Adrenal gland (tissue), 12 donors: ENCODE measurements around the gene SIM2. TPM values are rescaled to one million over a fixed set of nuclear protein-coding genes. Genes with fewer than 3 reads are reported as not detected.

Source experiments
- DNase-seq, 7 donors: peaks; one replicate each; pipeline ENCODE4 v3.0.0-alpha.2; 2019 to 2020
- H3K27ac ChIP-seq, 5 donors: fragments of 200-600 bp; sonication (generic) in 4 of 5; 1 replicate in 3 of 5; 2 replicates in 2 of 5; pipeline versions ENCODE4 v1.5.1 to v1.8.0; 2016 to 2020; ENCODE audit warnings: mild to moderate bottlenecking in 1 of 5
- H3K27me3 ChIP-seq: fragments of 200-600 bp; 2 replicates; pipeline ENCODE4 v1.8.0; 2021
- H3K36me3 ChIP-seq, 2 donors: fragments of 200-600 bp; replicated peaks in 1 of 2; 1 replicate in 1 of 2; 2 replicates in 1 of 2; pipeline versions ENCODE4 v1.5.1 to v1.8.0; 2018 to 2022
- H3K4me1 ChIP-seq, 2 donors: fragments of 200-600 bp; replicated peaks in 1 of 2; 1 replicate in 1 of 2; 2 replicates in 1 of 2; pipeline versions ENCODE4 v1.5.1 to v1.8.0; 2018 to 2021
- H3K4me3 ChIP-seq, 4 donors: fragments of 200-600 bp; sonication (generic) in 3 of 4; one replicate each; pipeline ENCODE4 v1.5.1; 2016 to 2018
- H3K9me3 ChIP-seq, 3 donors: fragments of 200-600 bp; sonication (generic) in 1 of 3; replicated peaks in 1 of 3; 1 replicate in 2 of 3; 2 replicates in 1 of 3; pipeline versions ENCODE4 v1.5.1 to v1.8.0; 2016 to 2021
- POLR2A ChIP-seq, 2 donors: fragments of 450-650 bp; IDR thresholded peaks; one replicate each; pipeline ENCODE4 v1.6.1; 2017; ENCODE audit warnings: antibody characterized with exemption in 2 of 2, mild to moderate bottlenecking in 2 of 2, moderate library complexity in 1 of 2
- WGBS, 4 donors: extraction: QIAGEN DNeasy Blood & Tissue Kit in 2 of 4; methylation state at CpG; one replicate each; pipeline versions ENCODE4 v1.1.5 to v1.1.7; 2013 to 2017; 5-methylcytosine and 5-hydroxymethylcytosine counted together
- intact Hi-C, 2 donors: fragments of 100-400 bp; cut with DNase I; formaldehyde crosslinking; loops; one replicate each; pipeline versions ENCODE4 v1.14.1 to v1.15.0; 2022 to 2023
- polyA plus RNA-seq, 3 donors: library from polyadenylated mRNA; stranded (reverse); fragments of 200-250 nt in 2 of 3; fragments of 350-450 nt in 1 of 3; fragmentation: Illumina TruSeq in 1 of 3; extraction: RNeasy Lipid Tissue Mini Kit (QIAGEN cat#74804) in 1 of 3; gene quantifications; one replicate each; pipeline ENCODE4 v1.2.3, GENCODE V29; 2013 to 2014
- total RNA-seq, 9 donors: library from RNA; depleted of rRNA in 4 of 9; stranded (reverse); fragments of >200 nt in 4 of 9; fragments of 120-200 nt in 1 of 9; fragmentation: NEBNext Ultra II Directional in 1 of 9; extraction: Animal tissue kit (Norgen Biotek cat#: 25700) in 1 of 9; gene quantifications; one replicate each; pipeline versions ENCODE4 v1.1.0 to v1.2.4, GENCODE V29; 2013 to 2023
- TF ChIP-seq, protein P1 (sequence below), 6 experiments: fragments of 450-650 bp in 4 of 6; fragments of 200-600 bp in 2 of 6; sonication (generic) in 1 of 6; IDR thresholded peaks; 1 replicate in 5 of 6; 2 replicates in 1 of 6; pipeline versions ENCODE4 v1.5.1 to v1.8.0; 2016 to 2021; ENCODE audit warnings: antibody characterized with exemption in 6 of 6, mild to moderate bottlenecking in 2 of 6, moderate library complexity in 1 of 6
- donor health status: healthy with polysubstance abuse.
- donor health status: Bipolar disorder and iron deficiency.
- donor health status: DM: yes; HTN: yes; CAD: no.
- donor health status: DM: no; HTN: no; CAD: no.
- donor health status: DM: no; HTN: no; CAD: no.
- donor health status: DM: yes; HTN: yes; CAD: no.

The SIM2 gene
- total and polyA plus RNA-seq, 12 donors, result 0.03 to 0.55 (median 0.15) TPM; not detected in 5

DNA sequence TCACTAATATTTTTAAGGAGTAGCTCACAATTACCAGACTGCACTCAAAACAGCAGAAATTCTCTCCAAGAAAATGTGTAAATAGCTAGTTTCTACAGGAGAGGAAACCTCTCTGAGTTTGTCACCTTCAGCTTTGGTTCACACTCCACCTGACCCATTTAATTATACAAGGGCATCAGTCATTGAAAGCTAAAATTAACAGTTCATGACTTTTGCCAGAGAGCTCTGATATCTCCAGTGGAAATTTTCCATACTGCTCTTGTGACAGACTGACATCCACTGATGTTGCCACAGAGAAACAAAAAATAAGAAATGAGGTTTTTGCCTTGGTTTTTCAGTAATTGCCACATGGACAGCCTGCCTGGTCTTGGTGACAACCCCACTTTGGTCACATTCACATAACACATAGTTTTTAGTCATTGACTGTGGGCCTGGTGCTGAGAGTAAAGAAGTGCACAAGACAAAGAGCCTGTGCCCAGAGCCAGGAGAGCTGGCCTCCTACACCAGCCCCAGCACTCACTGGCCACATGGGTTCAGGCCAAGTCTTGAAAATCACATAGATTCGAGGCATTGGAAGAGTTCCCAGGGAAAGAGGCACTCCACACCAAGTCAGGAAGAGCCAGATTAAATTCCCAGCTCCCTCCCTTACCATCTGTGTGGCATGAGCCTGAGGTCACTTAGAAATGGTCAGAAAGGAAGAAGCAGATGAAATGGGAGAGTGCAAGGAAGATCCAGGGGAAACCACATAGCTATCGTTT is 13.8 kb upstream of the SIM2 start:
- 33 to 40% (median 36%) methylated on average over 2 of the region's 2 CpGs for WGBS, 4 donors
- no peak for DNase-seq
- Histone ChIP-seq H3K27me3 (peaks cover 47% of the 10 kb centered on the region), H3K9me3 (peaks cover 0 to 6% (median 0%) of the 10 kb centered on the region in 3 donors), H3K27ac (no peak overlapping the region), H3K4me3 (no peak overlapping the region), H3K36me3 (no peaks in the 10 kb centered on the region), H3K4me1 (no peaks in the 10 kb centered on the region)
- intact Hi-C loops, result no loop called here
- no peak for TF ChIP-seq POLR2A (IDR thresholded peaks at IDR 0.05)
- TF ChIP-seq, protein P1, sequence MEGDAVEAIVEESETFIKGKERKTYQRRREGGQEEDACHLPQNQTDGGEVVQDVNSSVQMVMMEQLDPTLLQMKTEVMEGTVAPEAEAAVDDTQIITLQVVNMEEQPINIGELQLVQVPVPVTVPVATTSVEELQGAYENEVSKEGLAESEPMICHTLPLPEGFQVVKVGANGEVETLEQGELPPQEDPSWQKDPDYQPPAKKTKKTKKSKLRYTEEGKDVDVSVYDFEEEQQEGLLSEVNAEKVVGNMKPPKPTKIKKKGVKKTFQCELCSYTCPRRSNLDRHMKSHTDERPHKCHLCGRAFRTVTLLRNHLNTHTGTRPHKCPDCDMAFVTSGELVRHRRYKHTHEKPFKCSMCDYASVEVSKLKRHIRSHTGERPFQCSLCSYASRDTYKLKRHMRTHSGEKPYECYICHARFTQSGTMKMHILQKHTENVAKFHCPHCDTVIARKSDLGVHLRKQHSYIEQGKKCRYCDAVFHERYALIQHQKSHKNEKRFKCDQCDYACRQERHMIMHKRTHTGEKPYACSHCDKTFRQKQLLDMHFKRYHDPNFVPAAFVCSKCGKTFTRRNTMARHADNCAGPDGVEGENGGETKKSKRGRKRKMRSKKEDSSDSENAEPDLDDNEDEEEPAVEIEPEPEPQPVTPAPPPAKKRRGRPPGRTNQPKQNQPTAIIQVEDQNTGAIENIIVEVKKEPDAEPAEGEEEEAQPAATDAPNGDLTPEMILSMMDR (IDR thresholded peaks at IDR 0.05), result no peak

DNA sequence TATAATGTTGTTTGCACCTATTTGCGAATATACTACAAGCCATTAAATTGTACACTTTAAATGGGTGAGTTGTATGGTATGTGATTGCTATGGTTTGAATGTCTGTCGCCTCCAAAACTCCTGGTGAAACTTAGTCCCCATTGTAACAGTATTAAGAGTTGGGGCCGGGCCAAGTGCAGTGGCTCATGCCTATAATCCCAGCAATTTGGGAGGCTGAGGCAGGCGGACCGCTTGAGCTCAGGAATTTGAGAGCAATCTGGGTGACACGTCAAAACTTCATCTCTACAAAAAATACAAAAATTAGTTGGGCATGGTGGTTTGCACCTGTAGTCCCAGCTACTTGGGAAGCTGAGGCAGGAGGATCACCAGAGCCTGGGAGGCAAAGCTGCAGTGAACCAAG is 12.0 kb upstream of the SIM2 start:
- TF ChIP-seq POLR2A (IDR thresholded peaks at IDR 0.05), result no peak
- TF ChIP-seq, protein P1 (IDR thresholded peaks at IDR 0.05), result no peak
- DNase-seq, result no peak
- 81 to 86% (median 82%) methylated on average over 6 of the region's 6 CpGs for WGBS, 4 donors
- H3K4me1 ChIP-seq, result no peaks in the 10 kb centered on the region
- no peak overlapping the region for H3K4me3 ChIP-seq
- H3K27me3 ChIP-seq, result peaks cover 51% of the 10 kb centered on the region
- no peaks in the 10 kb centered on the region for H3K36me3 ChIP-seq
- H3K27ac ChIP-seq, result no peak overlapping the region
- H3K9me3 ChIP-seq, result no peaks in the 10 kb centered on the region
- intact Hi-C loops, result no loop called here

DNA sequence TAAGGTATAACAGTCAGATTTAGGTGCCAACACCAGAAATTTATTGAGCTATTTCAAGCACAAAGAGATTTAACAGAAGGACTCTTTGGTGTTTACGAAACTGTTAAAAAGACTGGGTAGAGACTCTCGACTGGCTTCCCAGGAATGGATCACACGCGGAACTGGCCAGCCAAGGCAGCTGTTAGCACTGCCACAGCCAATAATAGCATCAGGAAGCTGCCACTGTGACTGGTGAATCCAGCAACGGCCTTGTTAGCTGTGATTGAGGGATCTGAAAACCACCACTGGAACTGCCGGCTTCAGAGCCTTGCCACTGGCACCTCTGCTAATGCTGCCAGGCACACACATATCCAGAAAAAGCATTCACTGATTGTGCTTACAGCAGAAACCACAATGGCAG is 10.6 kb upstream of the SIM2 start:
- H3K9me3 ChIP-seq, result no peaks in the 10 kb centered on the region
- no peak for DNase-seq
- intact Hi-C loops, result no loop called here
- TF ChIP-seq, protein P1 (IDR thresholded peaks at IDR 0.05), result no peak
- TF ChIP-seq POLR2A (IDR thresholded peaks at IDR 0.05), result no peak
- H3K27ac ChIP-seq, result no peak overlapping the region
- H3K4me3 ChIP-seq, result no peak overlapping the region
- WGBS, 4 donors, result 60 to 72% (median 67%) methylated on average over 6 of the region's 6 CpGs
- no peaks in the 10 kb centered on the region for H3K4me1 ChIP-seq
- no peaks in the 10 kb centered on the region for H3K36me3 ChIP-seq
- H3K27me3 ChIP-seq, result peaks cover 59% of the 10 kb centered on the region

DNA sequence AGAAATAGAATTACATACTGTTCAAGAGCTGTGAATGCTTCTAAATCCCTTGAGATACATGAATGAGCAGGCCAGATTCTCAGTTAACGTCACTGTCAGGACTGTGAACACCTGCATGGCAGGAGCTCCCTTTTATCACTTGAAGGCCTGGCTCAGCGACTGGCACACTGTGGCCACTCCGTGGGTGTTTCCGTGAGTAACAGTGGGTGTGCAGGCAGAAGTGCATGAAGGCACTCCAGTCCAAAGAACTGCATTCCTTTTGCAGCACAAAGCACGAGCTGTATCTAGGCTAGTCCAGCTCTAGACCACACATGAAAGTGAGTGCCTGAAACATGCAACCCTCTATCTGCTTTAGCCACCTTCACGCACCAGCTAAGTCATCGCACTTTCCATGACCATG is 9.6 kb upstream of the SIM2 start:
- Histone ChIP-seq H3K27me3 (peaks cover 65% of the 10 kb centered on the region), H3K4me1 (no peaks in the 10 kb centered on the region), H3K9me3 (no peaks in the 10 kb centered on the region), H3K36me3 (no peaks in the 10 kb centered on the region), H3K27ac (no peak overlapping the region), H3K4me3 (no peak overlapping the region)
- no peak for TF ChIP-seq POLR2A (IDR thresholded peaks at IDR 0.05)
- WGBS, 4 donors, result 66 to 84% (median 75%) methylated on average over 6 to 7 of the region's 7 CpGs
- intact Hi-C loops, result no loop called here
- no peak for DNase-seq
